Activated CD4-positive, CD25-positive, alpha-beta regulatory T cell (primary cell): ENCODE measurements around the gene PRPF31.
"Not testable (repeated sequence)": the region's sequence is repeated elsewhere in the genome, so short reads cannot be mapped to it uniquely, and the experiment has no call there.

Experiments
- DNase-seq, 4 experiments: peaks; one replicate each; lab custom pipeline; 2025; lab: John Stamatoyannopoulos, UW

Gene PRPF31

GRCh38 chr19:54164369-54165068 lies 49.0 kb downstream of the PRPF31 start:
- DNase-seq: peak in 3 of 4 experiments; percentile 20 to 34 (median 32)

- DNase-seq: no peak
Measured at GRCh38 chr19:54165222-54165621, 49.7 kb downstream of the PRPF31 start.

GRCh38 chr19:54168174-54168917 lies 52.8 kb downstream of the PRPF31 start:
- DNase-seq: peak; percentile 72 to 96 (median 84)

- no peak for DNase-seq
Measured at GRCh38 chr19:54169149-54169740, 53.7 kb downstream of the PRPF31 start.

GRCh38 chr19:54171736-54172431 lies 56.3 kb downstream of the PRPF31 start:
- not testable (repeated sequence) for DNase-seq

- no peak for DNase-seq
Measured at GRCh38 chr19:54172471-54173358, 57.2 kb downstream of the PRPF31 start, which contains the start of gene TMC4. Gene TMC4, minus strand, starts transcription at chr19:54173160. Its CDS starts 43 bp downstream, at chr19:54173117.

GRCh38 chr19:54173359-54173699 lies 57.8 kb downstream of the PRPF31 start:
- DNase-seq: no peak

GRCh38 chr19:54173951-54174834 lies 58.6 kb downstream of the PRPF31 start:
- DNase-seq: no peak

GRCh38 chr19:54178581-54179261 lies 63.2 kb downstream of the PRPF31 start:
- DNase-seq: no peak

- DNase-seq: no peak
Measured at GRCh38 chr19:54179262-54179852, 63.8 kb downstream of the PRPF31 start.

- no peak for DNase-seq
Measured at GRCh38 chr19:54179921-54180461, 64.4 kb downstream of the PRPF31 start.

GRCh38 chr19:54180691-54181091 lies 65.1 kb downstream of the PRPF31 start:
- no peak for DNase-seq
